NCI-H2196 treated with DMSO at 0.1 percent for 48 hours (cell line): ENCODE data around the gene CRYGD.
"Not testable (repeated sequence)": the region's sequence is repeated elsewhere in the genome, so short reads cannot be mapped to it uniquely, and the experiment has no call there.

ENCODE experiments used
- DNase-seq: peaks from one replicate; lab custom pipeline; 2025; ENCODE audit not compliant: unreplicated experiment; lab: John Stamatoyannopoulos, UW

The CRYGD gene

DNA sequence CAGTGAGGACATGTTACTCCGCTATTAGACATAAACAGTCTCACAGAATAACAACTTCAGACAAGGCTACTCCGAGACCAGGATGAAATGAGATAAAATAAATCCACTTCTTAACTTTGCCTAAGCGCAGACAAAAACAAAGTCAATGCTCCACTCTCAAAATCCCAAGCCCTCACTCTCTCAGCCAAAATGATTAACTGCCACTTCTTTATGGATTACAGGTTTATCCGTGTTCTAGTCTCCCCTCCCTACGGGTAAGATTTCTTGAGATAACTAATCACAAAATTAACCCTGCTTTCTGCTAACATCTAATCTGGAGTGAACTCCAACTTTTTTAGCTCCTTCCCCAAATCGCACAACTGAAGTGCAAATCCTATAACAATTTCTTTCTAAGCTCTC lies 6.4 kb upstream of the CRYGD start:
- no peak for DNase-seq

DNA sequence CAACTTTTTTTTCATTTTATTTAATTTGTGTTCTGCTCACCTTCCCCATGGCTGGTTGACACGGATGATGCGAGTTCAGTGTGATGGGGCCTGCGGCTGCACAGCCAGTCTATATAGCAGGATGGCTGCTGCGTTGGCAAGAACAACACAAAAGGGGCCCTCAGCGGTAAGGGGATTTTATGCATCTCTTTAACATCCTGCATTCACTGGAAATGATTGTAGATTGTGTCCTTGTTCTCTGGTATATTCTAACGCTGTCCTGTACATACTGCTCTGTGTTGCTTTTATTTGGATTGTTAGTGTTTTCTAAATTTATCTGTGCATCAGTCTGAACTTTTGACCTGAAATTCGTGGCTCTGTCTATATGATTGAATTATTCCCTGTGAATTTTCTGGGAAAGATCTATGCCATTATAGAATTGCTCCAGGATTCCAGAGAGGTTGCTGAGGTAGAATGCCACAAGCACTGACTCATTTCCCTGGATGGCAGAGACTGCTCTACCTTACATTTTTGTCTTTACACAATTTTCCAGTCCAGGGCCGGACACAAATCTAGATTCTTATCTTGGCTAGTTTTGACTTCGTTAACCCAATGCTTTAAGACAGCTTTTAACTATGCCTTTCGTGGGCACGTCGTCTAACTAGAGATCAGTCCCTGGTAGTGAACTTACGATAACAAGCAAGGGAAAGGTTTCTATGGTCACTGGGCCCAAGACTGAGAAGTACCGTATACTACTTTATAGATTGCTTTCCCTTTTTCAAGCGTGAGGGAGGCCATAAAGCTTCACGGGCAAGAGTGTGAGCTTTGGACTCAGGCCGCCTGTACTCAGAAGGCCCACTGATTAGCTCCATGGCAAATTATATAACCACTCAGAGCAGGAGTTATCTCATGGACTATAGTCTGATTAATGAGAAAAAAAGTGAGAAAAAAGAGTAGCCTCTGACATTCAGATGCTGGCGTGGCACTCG lies 5.7 kb upstream of the CRYGD start, which contains the start of gene CRYGC:
Gene CRYGC, minus strand, starts transcription at position 85 of the 968 bp plus-strand sequence. Its CDS starts 36 bp downstream, at position 49.
- DNase-seq, result no peak

DNA sequence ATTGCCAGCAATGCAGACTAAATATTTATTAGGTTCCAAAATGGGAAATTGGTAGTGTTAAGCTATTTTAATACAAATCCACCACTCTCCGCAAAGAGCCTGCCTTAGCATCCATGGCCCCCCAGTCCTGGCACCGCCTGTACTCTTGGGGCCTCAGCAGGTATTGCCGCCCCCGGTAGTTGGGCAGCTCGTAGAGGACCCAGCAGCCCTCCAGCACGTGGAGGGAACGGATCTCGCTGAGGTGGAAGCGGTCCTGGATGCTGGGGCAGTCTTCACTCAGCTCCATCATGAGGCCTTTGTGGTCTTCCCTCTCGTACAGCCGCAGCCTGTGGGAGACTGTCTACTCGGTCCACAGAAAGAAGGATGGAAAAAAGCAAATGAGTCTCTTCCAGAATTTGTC lies 3.8 kb upstream of the CRYGD start:
- DNase-seq, result no peak

- no peak for DNase-seq
These were observed 2.8 kb upstream of the CRYGD start for GRCh38 chr2:208127090-208127489.

- no peak for DNase-seq
These were observed 927 bp upstream of the CRYGD start for GRCh38 chr2:208125251-208125650.

GRCh38 chr2:208122248-208122647 lies 2.1 kb downstream of the CRYGD start:
- DNase-seq, result no peak

DNA sequence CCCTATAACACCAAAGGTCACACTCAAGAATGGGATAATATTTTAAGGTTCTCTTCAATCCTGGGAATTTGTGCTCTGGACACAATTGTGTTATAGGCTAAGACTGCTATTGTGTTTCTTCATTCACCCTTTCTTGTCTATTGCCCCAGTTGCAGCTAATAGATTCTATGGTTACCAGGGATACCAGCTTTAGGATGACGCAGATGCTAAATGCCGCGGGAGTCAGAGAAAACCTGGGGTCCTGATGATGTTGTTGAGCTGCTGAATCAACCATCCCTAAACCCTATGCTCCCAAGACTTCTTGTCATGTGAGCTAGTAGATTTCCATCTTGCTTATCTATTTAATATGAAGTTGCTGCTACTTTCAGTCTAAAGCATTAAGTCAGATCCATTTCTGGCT lies 5.4 kb downstream of the CRYGD start:
- DNase-seq, result no peak

DNA sequence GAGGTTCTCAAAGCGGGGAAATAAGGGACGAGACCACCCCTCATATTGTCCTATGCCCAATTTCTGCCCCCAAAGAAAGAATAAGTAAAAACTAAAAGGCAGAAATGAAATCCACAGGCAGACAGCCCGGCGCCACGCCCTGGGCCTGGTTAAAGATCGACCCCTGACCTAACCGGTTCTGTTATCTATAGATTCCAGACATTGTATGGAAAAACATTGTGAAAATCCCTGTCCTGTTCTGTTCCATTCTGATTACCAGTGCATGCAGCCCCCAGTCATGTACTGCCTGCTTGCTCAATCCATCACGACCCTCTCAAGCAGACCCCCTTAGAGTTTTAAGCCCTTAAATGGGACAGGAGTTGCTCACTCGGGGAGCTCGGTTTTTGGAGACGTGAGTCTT lies 6.9 kb downstream of the CRYGD start:
- not testable (repeated sequence) for DNase-seq

DNA sequence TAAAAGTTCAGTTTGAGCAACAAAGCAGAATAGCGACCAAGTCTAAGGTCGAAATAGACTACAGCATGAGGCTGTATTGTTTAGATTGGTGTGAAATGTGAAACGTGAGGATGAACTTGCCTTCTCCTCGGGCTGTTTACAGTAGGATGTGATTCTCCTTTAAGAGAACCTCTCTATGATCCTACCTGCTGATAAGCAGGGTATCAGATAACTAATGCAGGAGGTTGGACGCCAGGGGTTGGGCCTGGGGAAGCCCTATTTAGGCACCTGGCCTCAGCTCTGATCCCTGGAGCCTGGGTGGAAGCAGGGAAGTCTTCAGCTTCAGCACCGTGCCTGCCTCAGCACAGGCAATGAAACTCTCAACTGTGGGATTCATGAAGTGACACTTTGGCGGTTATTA lies 11.4 kb downstream of the CRYGD start:
- DNase-seq, result peak; percentile 62

- not testable (repeated sequence) for DNase-seq
These were observed 12.0 kb downstream of the CRYGD start for GRCh38 chr2:208112273-208112745.

GRCh38 chr2:208103616-208104015 lies 20.7 kb downstream of the CRYGD start:
- DNase-seq, result no peak

- no peak for DNase-seq
These were observed 22.4 kb downstream of the CRYGD start for GRCh38 chr2:208101716-208102631.

DNA sequence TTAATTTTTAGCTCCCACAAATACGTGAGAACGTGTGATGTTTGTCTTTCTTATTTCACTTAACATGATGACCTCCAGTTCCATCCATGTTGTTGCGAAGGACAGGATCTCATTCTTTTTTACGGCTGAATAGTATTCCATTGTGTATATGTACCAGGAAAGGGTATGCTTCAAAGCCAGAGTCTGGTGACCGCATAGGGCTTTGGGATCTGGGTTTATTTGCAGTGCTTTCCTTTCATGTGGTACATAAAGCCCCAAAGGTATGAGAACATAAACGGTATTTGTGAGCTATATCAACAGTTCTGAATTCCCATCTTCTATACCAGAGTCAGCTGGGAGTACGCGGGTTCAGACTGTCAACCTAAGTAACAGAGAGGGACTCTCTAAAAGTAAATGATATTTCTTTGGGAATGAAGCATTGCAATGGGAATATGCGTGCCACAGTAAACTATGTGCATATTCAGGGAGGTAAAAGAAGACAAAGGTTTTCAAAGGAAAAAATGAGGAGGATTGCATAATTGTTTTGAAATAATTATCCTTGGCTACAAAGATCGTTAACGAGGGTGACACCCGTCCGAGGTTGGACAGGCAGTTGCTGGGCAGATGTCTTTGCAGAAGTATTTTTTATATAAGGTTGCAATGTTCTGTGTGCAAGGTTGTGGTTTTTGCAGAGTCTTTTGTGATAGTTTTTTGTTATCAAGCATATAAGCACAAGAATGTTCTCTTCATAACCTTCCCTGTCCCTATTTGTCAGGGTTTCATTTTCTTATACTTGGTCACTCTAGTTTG lies 24.4 kb downstream of the CRYGD start:
- no peak for DNase-seq

DNA sequence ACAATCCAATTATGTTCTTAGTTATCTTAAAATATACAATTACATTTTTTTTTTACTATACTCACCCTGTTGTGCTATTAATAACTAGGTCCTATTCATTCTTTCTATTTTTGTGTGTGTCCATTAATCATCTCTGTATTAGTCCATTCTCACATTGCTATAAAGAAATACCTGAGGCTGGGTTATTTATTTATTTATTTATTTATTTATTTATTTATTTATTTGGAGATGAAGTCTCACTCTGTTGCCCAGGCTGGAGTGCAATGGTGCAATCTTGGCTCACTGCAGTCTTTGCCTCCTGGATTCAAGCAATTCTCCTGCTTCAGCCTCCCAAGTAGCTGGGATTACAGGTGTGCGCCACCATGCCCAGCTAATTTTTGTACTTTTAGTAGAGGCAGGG lies 25.6 kb downstream of the CRYGD start:
- not testable (repeated sequence) for DNase-seq

DNA sequence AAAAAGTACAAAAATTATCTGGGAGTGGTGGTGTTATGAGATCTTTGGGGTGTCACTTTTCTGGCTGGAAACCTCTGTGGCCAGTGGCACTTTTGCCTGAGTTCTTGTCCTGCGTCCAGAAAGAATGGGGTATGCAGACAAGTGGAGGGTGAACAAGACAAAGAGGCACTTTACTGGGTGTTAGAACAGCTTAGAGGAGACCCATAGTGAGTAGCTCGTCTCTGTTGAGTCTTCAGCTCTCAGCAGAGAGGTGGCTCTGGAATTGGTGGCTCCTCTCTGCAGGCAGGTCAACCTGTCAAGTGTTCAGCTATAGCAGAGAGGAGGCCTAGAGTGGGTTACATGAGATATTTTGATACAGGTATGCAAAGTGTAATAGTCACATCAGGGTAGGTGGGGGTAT lies 26.1 kb downstream of the CRYGD start:
- DNase-seq, result no peak

DNA sequence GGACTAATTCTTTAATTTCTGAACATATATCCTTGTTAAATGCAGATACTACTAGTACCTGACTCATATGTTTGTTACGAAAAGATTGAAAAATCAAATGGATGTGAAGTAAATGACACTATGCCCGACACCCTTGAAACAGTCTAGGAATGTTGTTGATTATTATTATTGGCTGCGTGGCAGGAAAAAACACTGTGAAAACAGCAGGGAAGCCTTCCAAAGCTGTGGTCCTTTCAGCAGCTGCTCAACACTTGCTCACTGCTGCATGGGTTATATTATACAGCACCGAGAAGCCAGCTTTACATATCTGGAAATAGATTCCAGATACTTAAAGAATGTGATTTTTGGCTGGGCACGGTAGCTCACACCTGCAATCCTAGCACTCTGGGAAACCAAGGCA lies 26.5 kb downstream of the CRYGD start:
- no peak for DNase-seq

DNA sequence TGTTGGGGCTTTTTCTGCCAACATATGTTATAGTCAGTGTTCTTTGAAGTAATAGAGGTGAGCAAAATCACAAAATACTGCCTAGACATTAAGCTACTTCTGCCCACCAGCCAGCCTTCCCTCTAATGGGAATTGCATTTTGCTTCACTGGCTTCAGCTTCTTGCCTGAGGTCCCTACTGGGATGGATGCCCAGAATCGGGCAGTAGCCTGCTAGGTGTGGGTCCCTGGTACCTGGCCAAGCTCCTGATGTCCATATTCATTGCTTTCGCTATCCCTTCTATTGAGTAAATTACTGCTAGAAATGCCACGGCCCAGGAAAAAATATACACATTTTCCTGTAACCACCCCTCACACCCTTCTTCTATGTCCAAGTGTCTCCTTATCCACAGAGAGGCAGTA lies 27.0 kb downstream of the CRYGD start:
- no peak for DNase-seq

DNA sequence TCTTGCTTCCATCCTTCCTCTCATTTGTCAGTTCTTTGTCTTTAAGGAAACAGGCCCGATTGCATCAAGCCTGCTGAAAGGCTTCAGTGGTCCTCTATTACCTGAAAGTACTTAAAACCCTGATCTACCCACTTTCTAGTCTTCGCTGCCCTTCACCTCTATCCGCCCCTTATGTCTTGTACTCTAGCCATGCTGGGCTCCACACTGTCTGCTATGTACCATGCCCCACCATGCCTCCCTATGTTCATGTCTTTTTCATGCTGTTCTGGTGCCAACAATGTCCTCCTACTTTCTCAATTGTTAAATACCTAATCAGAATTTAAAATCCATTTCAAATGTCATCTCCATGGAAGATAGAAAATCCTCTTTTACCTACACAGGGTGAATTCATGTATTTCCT lies 28.2 kb downstream of the CRYGD start:
- DNase-seq, result no peak

- no peak for DNase-seq
These were observed 31.2 kb downstream of the CRYGD start for GRCh38 chr2:208093128-208093527.

DNA sequence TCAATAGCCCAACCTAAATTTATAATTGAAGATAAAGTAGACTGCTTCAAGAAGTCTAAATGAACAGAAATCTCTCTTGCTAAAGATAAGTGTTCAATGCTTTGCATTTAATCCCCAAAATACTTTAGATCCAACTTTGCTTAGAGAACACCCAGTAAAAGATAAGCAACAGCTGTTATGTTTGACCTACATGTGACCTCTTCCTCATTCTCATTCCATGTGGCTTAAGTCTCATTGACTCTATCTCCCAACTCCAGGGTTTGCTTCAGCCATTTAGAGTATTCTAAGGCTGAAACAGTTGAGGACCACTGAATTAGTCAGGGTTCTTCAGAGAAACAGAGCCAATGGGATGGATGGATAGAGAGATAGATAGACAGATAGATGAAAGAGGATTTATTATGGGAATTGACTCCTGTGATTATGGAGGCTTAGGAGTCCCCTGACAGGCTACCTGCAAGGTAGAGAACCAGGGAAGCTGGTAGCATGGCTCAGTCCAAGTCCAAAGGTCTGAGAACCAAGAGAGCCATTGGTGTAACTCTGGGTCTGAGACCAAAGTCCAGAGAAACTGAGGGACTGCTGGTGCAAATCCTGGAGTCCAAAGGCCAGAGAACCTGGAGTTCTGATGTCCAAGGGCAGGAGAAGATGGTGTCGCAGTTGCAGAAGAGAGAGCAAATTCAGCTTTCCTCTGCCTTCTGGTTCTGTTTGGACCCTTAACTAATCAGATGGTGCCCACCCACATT lies 32.1 kb downstream of the CRYGD start:
- no peak for DNase-seq
